NCI-H1417 (cell line): ENCODE data around the gene LRIG2.

ENCODE experiments used
- DNase-seq, 3 experiments: peaks; one replicate each; lab custom pipeline; 2025; lab: John Stamatoyannopoulos, UW

The LRIG2 gene

GRCh38 chr1:113170519-113170918 lies 97.5 kb downstream of the LRIG2 start:
- no peak for DNase-seq

DNA sequence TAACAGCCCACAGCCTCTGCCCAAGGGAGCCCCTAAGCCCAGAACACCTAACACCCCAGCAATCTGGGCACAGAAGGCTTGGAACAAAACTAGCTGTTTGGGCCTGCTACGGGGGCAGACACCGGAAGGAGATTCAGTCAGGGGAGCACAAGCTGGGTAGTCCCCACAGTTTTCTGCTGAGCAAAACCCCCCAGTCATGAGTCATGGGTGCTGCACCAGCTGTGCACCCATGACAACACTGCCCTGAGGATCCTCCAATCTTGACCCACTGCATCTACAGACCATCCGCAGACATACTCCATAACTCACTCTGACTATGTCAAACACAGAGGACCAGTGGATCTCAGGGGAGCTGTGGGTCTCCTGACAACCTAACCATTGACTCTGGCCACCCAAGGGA lies 105.1 kb downstream of the LRIG2 start:
- DNase-seq = no peak

DNA sequence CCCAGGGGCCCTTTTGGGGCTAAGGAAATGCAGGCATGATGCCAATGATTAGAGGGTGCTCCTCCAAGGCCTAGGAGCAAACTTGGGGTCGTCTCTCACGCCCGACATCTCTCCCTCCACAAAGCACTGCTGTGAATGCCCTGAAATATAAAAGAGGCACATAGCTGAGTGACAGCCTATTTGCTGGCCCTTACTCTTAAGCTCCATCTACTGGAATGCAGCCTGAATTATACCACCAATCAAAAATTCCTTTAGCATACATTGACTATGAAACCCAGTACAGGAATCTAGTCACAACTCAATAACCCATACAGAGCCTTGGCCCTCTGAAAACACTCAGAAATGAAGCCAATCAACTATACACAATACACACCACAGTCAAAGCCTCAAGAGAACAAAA lies 105.5 kb downstream of the LRIG2 start:
- DNase-seq = no peak
